ENCODE measurements around the gene EDC4.
"Not testable (repeated sequence)": the region's sequence is repeated elsewhere in the genome, so short reads cannot be mapped to it uniquely, and the experiment has no call there.

Gene EDC4

DNA sequence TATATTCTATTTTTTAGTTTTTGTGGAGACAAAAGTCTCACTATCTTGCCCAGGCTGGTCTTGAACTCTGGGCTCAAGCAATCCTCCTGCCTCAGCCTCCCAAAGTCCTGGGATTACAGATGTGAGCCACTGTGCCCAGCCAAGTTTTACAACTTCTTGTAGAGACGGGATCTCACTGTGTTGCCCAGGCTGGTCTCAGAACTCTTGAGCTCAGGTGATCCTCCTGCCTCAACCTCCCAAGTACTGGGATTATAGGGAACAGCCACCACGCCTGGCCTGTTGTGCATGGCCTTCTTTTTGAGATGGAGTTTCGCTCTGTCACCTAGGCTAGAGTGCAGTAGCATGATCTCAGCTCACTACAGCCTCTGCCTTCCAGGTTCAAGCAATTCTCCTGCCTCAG lies 19.2 kb upstream of the EDC4 start:
- DNase-seq (ENCODE audit: low read depth), result no peak

DNA sequence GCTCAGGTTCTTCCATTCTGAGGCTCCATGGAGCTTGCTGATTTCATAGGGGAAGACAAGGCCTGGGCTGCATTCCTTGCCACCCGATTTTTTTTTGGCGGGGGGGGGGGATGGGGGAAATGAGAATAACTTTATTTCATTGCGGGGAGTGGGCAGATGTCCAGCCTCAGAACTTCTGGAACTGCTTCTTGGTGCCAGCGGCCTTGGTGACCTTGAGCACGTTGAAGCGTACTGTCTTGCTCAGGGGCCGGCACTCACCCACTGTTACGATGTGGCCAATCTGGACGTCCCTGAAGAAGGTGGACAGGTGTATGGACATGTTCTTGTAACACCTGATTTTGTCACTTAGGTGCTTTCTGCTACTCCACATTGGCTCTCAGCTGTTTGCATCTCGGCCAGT lies 17.1 kb upstream of the EDC4 start:
- DNase-seq (ENCODE audit: low read depth), result no peak

DNA sequence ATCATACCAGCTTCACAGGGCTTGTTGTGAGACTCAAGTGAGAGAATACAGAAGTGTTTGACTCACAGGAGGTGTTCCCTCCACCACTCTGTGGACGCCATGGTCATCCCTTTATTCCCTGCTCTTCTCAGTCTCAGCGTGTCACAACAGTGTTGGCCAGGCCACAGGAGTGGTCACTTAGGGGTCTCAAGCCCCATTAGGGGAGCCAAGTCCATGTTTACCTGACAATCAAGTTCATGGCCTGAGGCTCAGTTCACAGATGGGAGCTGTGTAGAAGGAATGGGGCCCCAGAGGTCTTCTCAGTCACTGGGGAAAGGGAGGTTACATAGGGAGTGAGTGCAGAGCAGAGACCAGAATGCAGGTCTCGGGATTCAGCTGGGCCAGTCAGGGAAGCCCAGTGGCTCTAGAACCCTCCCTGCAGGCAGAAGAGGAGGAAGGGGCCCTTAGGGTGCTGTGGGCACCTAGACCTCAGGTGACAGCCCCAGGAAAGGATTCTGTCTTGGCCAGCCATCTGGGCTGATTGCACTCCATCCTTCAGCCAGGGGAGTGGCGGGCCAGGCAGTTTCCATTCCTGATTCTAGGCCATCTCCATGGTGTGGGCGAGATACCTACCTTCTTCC lies 15.8 kb upstream of the EDC4 start:
- no peak for DNase-seq (ENCODE audit: low read depth)

DNA sequence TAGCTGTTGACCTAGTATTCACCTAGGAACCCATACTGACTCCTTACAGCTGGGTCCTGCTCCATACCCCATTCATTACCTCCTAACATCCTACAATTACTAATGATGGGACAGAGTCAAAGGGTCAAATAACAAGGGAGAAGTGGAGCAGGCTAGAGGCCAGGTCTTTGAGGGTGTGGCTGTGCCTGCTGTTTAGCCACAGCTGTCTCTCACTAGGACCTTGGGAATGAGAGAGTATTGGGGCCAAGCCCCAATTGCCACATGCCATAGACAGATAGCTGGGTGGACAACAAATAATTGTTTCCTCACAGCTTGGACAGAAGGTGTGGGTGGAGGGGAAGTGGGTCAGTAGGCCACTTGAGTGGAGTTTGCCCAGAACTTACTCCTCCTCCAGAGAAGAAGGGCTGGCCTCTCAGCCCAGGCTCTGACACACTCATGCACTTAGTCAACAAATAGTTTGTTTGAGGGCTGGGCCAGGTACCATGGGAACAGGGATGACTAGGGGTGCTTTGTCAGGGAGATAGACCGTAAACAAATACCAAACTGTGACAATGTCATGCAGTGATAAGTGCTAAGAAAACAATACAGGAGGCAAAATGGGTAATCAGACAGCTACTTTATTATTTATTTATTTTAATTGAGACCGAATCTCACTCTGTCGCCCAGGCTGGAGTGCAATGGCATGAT lies 15.2 kb upstream of the EDC4 start:
- DNase-seq (ENCODE audit: low read depth), result peak; percentile 97

DNA sequence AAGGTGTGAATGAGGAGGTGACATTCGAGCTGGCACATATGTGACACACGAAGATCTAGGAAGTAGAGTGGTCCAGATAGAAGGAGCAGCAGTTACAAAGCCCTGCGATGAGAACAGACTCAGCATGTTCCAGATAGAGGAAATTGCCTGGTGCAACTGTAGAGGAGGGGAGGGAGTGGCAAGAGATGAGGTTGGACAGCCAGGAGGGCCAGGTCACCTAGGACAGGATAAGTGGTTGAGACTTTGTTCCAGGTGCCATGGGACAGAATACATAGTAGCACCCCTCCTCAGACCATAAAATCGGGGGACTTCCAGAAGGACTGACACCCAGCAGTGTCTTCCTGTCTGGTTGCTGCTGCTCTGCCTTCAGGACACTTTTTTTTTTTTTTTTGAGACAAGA lies 14.4 kb upstream of the EDC4 start:
- no peak for DNase-seq (ENCODE audit: low read depth)

DNA sequence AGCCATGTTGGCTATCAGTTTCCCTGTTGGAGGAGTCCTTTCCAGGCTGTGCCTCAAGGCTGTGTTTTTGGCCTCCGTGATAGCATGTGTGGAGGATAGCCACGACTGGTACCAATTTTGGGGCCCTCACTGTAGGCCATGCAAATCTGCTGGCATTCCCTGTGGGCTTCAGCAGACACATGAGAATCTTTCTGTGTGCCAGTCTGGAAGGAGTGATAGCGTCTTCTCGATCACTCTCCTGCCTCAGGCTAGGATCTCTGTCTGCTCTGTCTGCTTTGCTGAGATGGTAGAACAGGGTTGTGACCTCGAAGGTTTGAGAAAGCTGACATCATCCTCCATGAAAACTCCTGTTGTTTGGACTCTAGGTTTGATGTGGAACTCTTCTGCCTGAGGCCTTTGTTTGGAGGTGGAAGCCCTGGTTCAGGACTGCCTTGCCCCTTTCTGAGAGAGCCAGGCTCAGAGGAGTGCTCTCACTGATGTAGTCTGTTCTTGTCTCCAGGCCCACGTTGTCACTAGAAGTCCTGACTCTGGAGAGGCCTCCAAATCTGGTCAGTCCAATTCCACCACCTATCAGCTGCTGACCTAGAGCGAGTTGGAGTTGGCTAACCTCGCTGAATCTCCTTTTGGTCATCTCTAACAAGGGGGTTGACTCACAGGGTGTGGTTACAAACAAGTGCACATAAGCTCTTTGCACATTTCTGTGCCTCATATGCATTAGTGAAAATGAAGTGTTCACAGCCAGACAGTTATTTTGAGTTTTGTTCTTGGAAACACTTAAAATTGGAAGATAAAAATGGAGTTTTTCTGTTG lies 12.1 kb upstream of the EDC4 start:
- peak; percentile 69 for DNase-seq (ENCODE audit: low read depth)

DNA sequence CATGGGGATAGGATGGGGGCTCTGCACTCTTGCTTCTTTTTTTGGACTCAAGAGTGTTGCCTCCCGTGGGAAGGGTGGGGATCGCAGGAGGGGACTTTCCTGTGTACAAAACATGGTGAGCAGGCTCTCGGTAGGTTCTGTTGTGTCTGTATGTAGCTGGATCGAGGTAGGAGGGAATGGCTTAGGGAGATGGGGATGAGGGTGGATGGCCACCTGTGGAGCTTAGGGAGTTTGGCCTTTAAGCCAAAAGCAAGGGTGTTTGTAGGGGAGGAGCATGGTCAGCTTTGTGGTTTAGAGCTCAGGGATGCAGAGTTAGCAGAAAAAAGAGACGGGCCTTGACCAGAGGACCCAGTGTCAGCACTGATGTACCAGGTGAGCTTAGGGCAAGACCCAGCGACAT lies 11.0 kb upstream of the EDC4 start:
- DNase-seq (ENCODE audit: low read depth), result no peak

DNA sequence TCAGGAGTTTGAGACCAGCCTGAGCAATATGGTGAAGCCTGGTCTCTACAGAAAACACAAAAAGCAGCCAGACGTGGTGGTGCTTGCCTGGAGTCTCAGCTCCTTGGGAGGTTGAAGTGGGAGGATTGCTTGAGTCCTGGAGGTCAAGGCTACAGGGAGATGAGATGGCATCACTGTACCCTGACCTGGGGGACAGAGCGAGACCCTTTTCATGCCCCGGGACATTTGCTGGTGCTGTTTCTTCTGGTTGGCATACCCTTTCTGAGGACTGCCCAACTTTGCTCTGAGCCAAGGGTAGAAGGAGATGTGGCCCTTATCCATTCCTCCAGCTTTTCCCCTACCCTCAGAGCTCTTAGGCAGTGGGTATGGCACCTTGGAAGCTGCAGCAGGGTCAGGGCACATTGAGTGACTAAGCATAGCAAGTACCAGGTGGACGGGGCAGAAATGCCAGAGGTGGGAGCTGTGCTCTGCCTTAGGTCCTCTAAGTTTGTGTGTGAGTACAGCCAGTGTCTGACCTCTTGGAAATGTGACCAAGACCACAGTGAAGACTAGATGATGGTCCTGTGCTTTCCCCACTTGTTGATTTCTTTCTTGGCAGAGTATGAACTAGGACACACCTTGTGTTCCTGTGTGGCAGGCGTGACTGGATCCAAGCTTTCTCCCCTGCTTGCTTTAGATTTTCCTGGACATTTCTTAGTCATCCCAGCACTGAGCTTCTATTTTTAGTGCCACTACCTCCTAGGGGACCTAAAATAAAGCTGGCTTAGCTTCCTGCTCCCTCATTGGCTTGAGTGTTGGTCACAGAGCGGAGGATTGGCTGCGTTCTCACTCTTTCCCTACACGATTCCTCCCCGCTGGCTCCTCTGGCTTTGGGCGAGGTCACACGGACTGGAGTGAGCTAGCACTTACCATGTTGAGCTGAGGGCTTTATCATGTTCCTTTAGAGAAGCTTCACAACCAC lies 9.9 kb upstream of the EDC4 start:
- DNase-seq (ENCODE audit: low read depth), result peak; percentile 18

DNA sequence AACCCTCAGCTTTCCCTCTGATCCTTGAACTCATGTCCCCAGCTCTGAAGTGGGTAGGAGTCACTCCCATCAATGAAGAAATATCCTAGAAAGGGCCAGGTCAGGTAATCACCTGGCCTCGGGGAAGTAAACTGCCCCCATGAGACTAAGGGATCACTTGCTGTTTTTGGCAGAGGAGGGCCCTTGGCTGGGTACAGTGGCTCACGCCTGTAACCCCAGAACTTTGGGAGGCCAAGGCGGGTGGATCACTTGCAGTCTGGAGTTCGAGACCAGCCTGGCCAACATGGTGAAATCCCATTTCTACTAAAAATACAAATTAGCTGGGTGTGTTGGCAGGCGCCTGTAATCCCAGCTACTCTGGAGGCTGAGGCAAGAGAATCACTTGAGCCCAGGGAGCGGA lies 8.8 kb upstream of the EDC4 start:
- not testable (repeated sequence) for DNase-seq (ENCODE audit: low read depth)

DNA sequence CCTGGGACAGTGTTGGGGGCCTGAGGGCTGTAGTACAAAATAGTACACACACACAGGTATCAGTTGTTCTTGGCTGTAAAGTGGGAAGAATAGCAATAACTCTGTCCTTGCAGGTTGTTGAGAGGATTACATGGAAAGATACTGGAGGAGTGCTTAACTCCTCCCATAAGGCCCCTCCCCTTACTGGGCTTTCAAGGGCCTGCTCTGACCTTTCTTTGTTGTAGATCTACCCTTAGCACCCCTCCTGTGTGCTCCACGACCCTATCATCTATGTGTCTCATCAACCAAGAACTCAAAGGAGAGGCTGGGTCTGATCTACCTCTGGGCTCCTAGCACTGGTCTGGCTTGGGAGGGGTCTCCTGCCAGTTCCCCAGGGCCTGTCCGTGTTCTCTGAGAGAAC lies 8.3 kb upstream of the EDC4 start:
- no peak for DNase-seq (ENCODE audit: low read depth)

DNA sequence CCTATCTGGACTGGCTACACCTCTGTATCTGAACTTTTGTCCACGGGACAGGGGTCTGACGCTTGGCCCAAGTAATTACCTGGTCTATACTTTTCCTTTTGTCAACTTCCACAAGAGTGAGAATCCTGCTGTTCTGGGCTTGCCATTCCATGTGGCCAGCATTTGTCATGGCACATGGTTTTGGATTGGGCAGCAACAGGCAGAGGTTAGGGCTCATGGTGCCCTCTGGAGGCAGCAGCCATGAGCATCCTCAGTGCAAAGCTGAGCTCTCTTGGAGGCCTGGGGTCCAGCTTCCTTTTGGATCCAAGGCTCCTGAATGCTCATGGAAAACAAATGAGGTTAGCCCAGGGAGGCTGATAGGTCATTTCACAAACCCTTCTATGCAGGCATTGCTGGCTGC lies 7.5 kb upstream of the EDC4 start:
- peak; percentile 28 for DNase-seq (ENCODE audit: low read depth)

DNA sequence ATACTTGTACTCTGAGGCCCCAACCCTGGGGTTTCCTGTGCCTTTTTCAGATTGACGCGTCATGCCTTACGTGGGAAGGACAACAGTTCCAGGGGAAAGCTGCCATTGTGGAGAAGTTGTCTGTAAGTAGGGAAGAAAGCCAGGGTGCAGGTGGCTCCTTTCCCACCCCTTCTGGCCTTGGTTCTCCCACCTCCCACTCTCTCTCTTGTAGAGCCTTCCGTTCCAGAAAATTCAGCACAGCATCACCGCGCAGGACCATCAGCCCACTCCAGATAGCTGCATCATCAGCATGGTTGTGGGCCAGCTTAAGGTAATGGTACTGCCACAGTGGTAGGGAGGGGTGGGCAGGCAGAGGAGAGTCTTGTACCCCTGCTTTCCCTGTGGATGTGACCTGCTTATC lies 4.6 kb upstream of the EDC4 start:
- no peak for DNase-seq (ENCODE audit: low read depth)

DNA sequence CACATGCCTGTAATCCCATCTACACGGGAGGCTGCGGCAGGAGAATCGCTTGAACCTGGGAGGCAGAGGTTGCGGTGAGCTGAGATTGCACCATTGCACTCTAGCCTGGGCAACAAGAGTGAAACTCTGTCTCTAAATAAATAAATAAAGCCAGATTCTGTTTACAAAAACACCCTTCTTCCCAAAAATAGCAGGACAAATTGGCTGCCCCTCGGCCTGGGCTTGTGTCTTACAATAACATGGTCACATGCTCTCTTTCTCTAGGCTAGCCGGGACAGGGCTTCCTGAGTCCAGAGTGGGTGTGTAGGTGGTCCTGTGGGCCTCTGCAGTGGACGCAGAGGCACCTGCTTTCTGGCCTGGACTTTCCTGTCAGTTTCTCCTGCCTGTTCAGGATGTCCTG lies 3.2 kb upstream of the EDC4 start:
- DNase-seq (ENCODE audit: low read depth), result no peak

DNA sequence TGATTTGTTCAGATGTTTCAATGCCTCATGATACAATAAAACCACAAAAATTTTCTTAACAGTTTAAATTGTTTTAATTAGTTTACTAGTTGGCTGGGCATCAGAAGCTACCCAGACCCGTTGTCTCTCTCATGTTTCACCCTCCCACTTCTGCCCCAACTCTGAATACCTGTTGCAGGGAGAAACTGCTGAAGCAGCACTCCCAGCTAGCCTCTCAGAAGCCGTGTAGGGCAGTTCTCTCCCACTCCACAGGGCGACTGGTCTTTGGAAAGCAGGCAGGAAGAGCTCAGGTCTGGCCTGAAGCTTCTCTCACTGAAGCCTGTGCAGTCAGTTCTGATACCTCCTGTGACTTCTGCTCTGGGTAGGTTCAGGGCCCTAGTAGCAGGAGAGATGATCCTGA lies 1.6 kb upstream of the EDC4 start:
- no peak for DNase-seq (ENCODE audit: low read depth)

DNA sequence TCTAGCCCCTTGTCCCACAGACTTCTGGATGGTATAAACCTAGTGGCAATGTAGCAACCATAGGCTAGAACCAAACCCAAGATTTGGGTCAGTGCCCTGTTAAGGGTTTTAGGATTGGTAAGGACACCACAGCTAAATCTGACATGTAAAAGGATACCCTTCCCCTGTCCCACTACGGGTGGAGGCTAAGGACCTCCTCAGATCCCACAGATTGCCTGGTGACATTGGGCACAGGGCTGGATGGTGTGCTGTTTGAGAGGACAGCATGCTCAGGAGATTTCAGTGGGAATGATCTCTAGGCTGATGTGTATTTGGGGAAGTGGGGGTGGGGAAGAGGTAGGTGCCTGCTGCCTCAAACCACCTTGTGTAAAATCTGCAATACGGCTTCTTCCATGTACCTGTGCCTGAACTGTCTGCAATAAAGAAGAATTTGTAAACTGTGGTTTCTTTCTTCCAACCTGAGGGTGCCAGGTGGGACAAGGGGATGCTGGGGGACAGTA lies 671 bp upstream of the EDC4 start:
- DNase-seq (ENCODE audit: low read depth), result no peak

DNA sequence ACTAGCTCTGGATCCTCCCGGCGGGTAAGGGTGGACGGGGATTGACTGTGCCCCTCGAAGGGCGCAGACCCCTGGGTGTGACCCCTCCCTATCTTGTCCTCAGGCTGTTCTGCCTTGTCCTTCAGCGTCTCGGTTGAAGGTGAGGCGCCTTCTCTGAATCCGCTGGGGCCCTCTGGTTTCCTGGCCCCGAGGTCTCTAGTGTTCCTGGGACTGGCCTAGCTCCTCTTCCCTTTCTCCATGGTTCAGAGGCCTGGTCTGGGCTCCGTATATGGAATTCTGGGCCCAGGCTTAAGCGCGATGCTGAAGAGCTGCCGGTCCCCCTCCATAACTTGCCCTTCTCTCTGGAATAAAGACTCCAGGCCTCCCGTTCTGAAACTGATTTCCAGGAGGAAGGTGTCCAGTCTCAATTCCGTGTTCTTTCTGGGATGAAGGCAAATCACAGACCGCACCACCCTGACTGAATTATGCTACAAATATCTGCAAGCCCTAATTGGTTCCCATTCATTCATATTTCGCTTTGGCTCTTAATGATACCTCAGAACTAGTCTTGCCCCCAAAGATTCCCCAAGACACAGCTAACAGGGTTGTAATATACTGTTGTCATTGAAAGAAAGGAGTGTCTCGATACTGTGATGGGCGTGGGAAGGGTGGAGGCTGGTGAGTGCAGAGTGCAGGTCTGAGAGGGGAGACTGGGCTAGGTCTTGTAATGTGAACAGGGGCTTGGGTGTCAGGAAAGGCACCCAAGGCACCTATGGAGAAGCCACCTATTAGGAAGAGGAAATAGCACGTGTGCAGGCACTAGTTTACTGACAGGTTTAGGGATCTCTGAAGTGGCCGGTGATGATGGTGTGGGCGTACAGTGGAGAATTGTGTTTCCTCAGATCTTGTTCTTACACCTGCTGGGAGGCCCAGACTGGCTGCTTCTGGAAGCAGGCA lies 851 bp downstream of the EDC4 start:
- DNase-seq (ENCODE audit: low read depth), result no peak

DNA sequence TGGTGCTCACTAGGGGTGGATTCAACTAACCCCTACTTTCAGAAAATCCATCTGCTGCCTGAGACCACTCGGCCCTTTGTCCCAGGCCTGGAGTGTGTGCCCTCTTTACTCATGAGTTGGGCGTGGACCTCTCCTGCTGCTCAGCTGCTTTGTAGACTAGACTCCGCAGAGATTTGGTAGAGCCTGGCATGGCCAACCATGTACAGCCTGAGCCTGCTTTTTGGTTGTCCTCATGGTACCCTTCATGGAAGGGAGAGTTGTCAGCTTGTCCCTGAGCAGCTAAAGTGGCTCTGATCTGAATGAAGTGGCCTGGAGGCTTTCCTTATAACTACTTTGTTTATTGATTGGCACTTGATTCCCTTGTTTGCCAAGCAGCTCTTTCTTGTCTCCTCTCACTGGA lies 1.5 kb downstream of the EDC4 start:
- DNase-seq (ENCODE audit: low read depth), result no peak

DNA sequence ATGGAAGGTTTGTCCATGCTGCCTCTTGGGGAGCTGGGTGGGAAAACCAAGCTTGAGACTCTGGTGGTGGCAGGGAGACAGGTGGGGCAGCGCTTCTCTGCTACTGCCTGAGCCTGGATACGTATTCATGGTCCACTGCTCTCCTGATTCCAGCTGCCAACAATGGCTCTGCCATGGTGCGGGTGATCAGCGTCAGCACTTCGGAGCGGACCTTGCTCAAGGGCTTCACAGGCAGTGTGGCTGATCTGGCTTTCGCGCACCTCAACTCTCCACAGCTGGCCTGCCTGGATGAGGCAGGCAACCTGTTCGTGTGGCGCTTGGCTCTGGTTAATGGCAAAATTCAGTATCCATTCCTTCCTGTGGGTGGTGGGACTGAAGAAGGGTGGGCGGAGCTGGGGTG lies 4.2 kb downstream of the EDC4 start:
- no peak for DNase-seq (ENCODE audit: low read depth)

DNA sequence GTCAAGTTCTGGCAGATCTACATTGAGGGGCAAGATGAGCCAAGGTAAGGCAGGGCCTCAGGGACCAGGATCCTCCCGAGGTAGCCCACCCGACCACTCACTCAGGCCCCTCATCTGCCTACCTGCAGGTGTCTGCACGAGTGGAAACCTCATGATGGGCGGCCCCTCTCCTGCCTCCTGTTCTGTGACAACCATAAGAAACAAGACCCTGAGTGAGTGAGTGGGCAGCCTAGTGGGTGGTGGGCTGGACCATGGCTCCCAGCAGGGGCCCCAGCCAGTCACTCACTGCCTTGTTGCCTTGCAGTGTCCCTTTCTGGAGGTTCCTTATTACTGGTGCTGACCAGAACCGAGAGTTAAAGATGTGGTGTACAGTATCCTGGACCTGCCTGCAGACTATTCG lies 5.4 kb downstream of the EDC4 start:
- no peak for DNase-seq (ENCODE audit: low read depth)

DNA sequence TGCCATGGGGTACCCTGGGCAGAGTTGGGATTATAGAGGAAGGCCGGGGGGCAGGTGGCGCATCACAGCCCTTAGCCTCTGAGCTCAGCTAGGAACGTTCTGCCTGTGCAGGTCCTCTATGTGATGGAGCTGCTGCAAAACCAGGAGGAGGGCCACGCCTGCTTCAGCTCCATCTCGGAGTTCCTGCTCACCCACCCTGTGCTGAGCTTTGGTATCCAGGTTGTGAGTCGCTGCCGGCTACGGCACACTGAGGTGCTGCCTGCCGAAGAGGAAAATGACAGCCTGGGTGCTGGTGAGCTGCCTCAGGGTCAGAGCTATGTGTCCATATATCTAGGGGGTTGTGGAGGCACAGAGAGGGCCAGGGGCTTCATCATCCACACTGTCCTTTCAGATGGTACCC lies 6.0 kb downstream of the EDC4 start:
- DNase-seq (ENCODE audit: low read depth), result no peak

DNA sequence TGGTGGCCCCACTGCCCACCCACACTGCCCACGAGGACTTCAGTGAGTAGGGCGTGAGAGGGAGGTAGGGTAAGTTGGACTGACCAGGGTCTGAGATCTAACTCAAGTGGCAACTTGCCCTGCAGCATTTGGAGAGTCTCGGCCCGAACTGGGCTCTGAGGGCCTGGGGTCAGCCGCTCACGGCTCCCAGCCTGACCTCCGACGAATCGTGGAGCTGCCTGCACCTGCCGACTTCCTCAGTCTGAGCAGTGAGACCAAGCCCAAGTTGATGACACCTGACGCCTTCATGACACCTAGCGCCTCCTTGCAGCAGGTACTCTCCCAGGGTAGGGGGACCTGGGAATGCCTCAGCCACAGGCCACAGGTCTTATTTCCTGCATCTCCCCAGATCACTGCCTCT lies 6.6 kb downstream of the EDC4 start:
- no peak for DNase-seq (ENCODE audit: low read depth)
